GM23248 (cell line): ENCODE data around the gene PMP22.

Source experiments
- EZH2 ChIP-seq: fragments of 200-600 bp; sonication (generic); IDR thresholded peaks from 2 replicates; pipeline ENCODE4 v1.6.1; 2018; ENCODE audit warnings: antibody characterized with exemption, mild to moderate bottlenecking; ENCODE audit not compliant: insufficient read depth, poor library complexity, severe bottlenecking
- EZH2phosphoT487 ChIP-seq: fragments of 200-600 bp; sonication (generic); IDR thresholded peaks from 2 replicates; pipeline ENCODE4 v1.6.1; 2018; ENCODE audit warnings: antibody characterized with exemption, moderate library complexity, mild to moderate bottlenecking, low read depth; ENCODE audit not compliant: insufficient read depth

DNA sequence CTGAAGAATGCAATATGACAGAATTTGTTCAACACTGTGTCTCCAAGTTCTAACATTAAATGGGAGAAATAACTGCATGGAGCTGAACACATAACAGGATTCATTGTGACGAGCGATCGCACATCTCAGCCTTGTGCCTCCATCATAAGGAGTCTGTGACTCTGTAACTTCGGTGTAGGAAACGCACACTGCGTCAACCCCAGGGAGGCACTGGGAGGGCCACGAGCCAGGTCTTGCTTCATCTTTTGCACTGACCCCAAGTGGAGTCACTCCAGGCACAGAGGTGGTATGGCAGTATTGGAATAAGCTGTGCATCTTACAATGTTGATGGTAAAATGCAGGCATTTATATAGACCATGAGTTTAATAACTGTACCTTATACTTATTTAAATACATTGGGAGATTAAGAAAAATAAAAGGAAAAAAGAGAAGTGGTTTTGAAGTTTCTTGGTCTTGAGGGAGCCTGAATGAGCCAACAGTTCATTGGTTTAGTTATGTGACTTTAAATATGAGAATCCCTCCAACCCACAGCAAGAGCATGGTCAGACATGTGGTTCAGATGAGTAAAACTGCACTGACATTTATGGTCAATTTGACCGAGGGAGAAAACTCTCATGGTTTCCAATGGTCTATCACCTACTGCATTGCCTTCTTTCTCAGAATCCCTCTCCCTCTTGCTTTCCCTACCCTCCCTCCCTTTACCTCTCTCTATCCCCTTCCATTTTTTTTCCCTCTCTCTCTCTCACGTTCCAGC is 5.7 kb upstream of the PMP22 start:
- TF ChIP-seq EZH2: no peak
- TF ChIP-seq EZH2phosphoT487: no peak
